ENCODE measurements around the gene TPD52L2.

The TPD52L2 gene

GRCh38 chr20:63864978-63865640 is at the start of gene TPD52L2:
TSS of gene TPD52L2 (plus strand) at chr20:63865270. CDS start at chr20:63865366, 96 bp downstream.
- peak; percentile 96 to 97 for DNase-seq

- DNase-seq: no peak
Observed at GRCh38 chr20:63815615-63816253, 49.3 kb upstream of the TPD52L2 start.

- DNase-seq: peak in 1 of 2 donors; percentile 31
Observed at GRCh38 chr20:63819224-63819921, 45.7 kb upstream of the TPD52L2 start.

GRCh38 chr20:63821811-63822210 is 43.3 kb upstream of the TPD52L2 start:
- no peak for DNase-seq

- no peak for DNase-seq
Observed at GRCh38 chr20:63822276-63822696, 42.8 kb upstream of the TPD52L2 start.

GRCh38 chr20:63823691-63824311 is 41.3 kb upstream of the TPD52L2 start:
- no peak for DNase-seq

GRCh38 chr20:63825331-63826118 is 39.5 kb upstream of the TPD52L2 start:
- DNase-seq: no peak

- no peak for DNase-seq
Observed at GRCh38 chr20:63826753-63827152, 38.3 kb upstream of the TPD52L2 start.

GRCh38 chr20:63828124-63828523 is 36.9 kb upstream of the TPD52L2 start:
- DNase-seq: no peak

GRCh38 chr20:63828545-63828944 is 36.5 kb upstream of the TPD52L2 start:
- DNase-seq: no peak

- no peak for DNase-seq
Observed at GRCh38 chr20:63828951-63829350, 36.1 kb upstream of the TPD52L2 start.

- DNase-seq: no peak
Observed at GRCh38 chr20:63829603-63829944, 35.5 kb upstream of the TPD52L2 start.

- DNase-seq: no peak
Observed at GRCh38 chr20:63829945-63830835, 34.9 kb upstream of the TPD52L2 start.

- DNase-seq: peak in 1 of 2 donors; percentile 42
Observed at GRCh38 chr20:63830841-63831588, 34.1 kb upstream of the TPD52L2 start, which contains the start of gene ZBTB46. TSS of gene ZBTB46 (minus strand) at chr20:63831264. CDS start at chr20:63790757, 40,507 bp downstream.

- no peak for DNase-seq
Observed at GRCh38 chr20:63831646-63831992, 33.5 kb upstream of the TPD52L2 start.

- DNase-seq: no peak
Observed at GRCh38 chr20:63831993-63832686, 32.9 kb upstream of the TPD52L2 start.

GRCh38 chr20:63833776-63834490 is 31.1 kb upstream of the TPD52L2 start:
- no peak for DNase-seq

- no peak for DNase-seq
Observed at GRCh38 chr20:63834491-63834880, 30.6 kb upstream of the TPD52L2 start.

- no peak for DNase-seq
Observed at GRCh38 chr20:63835021-63835858, 29.8 kb upstream of the TPD52L2 start.

Measured in CD4-positive, alpha-beta T cell treated with Interferon alpha-2 for 1 hour (primary cell).